Sigmoid colon (tissue), 7 donors: Measurements from ENCODE around the gene GOLT1B. TPM values are rescaled to one million over a fixed set of nuclear protein-coding genes. Genes with fewer than 3 reads are reported as not detected.

Experiments
- DNase-seq: peaks from one replicate; pipeline ENCODE4 v3.0.0-alpha.2; 2019
- H3K27ac ChIP-seq, 4 donors: fragments of 200-600 bp; sonication (generic); one replicate each; pipeline ENCODE4 v1.5.1; 2016 to 2019; ENCODE audit warnings: mild to moderate bottlenecking in 1 of 4
- H3K27me3 ChIP-seq, 3 donors: fragments of 200-600 bp; sonication (generic); one replicate each; pipeline ENCODE4 v1.5.1; 2019; ENCODE audit warnings: mild to moderate bottlenecking in 1 of 3
- H3K36me3 ChIP-seq, 4 donors: fragments of 200-600 bp; sonication (generic); one replicate each; pipeline ENCODE4 v1.5.1; 2016 to 2019
- H3K4me1 ChIP-seq, 4 donors: fragments of 200-600 bp; sonication (generic); one replicate each; pipeline ENCODE4 v1.5.1; 2017 to 2019
- H3K4me3 ChIP-seq, 4 donors: fragments of 200-600 bp; sonication (generic); one replicate each; pipeline ENCODE4 v1.5.1; 2017 to 2019; ENCODE audit warnings: mild to moderate bottlenecking in 2 of 4, moderate library complexity in 1 of 4
- H3K9me3 ChIP-seq, 4 donors: fragments of 200-600 bp in 3 of 4; sonication (generic) in 3 of 4; one replicate each; pipeline versions ENCODE4 v1.5.1 to v1.6.1; 2013 to 2019
- EP300 ChIP-seq, 4 donors: sonication (generic); formaldehyde crosslinking; IDR thresholded peaks; one replicate each; pipeline ENCODE4 v1.6.1; 2017; ENCODE audit warnings: antibody characterized with exemption in 4 of 4
- POLR2A ChIP-seq, 2 donors: fragments of 450-650 bp; IDR thresholded peaks; one replicate each; pipeline ENCODE4 v1.6.1; 2016; ENCODE audit warnings: antibody characterized with exemption in 2 of 2, mild to moderate bottlenecking in 2 of 2, moderate library complexity in 2 of 2
- POLR2AphosphoS5 ChIP-seq, 4 donors: sonication (generic); formaldehyde crosslinking; IDR thresholded peaks; one replicate each; pipeline ENCODE4 v1.6.1; 2017; ENCODE audit warnings: antibody characterized with exemption in 4 of 4
- WGBS, 2 donors: extraction: QIAGEN DNeasy Blood & Tissue Kit; methylation state at CpG; one replicate each; pipeline ENCODE4 v1.1.7; 2013; 5-methylcytosine and 5-hydroxymethylcytosine counted together
- intact Hi-C: fragments of 100-400 bp; cut with DNase I; formaldehyde crosslinking; loops from one replicate; pipeline ENCODE4 v1.15.1; 2023
- polyA plus RNA-seq, 3 donors: library from polyadenylated mRNA; stranded (reverse); fragments of 200-250 nt; gene quantifications; one replicate each; pipeline ENCODE4 v1.2.3, GENCODE V29; 2013
- total RNA-seq, 4 donors: library from RNA; depleted of rRNA; stranded (reverse); fragments of >200 nt; gene quantifications; one replicate each; pipeline ENCODE4 v1.1.0, GENCODE V29; 2016
- TF ChIP-seq, protein P1 (sequence below), 4 experiments: fragments of 450-650 bp in 3 of 4; fragments of 200-600 bp in 1 of 4; IDR thresholded peaks; one replicate each; pipeline ENCODE4 v1.5.1; 2016 to 2019; ENCODE audit warnings: antibody characterized with exemption in 4 of 4, mild to moderate bottlenecking in 3 of 4, moderate library complexity in 2 of 4
- donor health status: healthy with polysubstance abuse.
- donor health status: Bipolar disorder and iron deficiency.
- donor health status: healthy.

Gene GOLT1B
- total and polyA plus RNA-seq, 7 donors, result 7.8 to 26.9 (median 22.5) TPM

DNA sequence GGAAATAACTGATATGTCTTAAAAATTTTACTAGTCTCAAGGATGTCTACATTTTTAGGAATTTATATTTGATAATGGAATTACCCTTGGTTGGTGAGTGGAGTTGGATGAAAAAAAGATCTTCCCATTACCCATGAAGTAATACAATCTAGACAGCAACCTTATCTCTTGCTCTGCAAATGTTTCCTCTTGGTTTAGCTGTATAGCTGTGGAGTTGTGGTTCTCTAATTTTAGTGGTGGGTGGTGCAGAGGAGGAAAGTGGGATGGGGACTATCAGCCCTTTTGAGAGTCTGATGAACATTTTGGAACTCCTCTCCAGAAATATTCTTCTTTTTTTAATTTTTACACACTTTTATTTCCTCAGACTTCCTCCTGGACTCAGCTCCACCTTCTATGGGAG lies 41.6 kb downstream of the GOLT1B start:
- Histone ChIP-seq H3K36me3 (no peaks in the 10 kb centered on the region), H3K27me3 (no peaks in the 10 kb centered on the region), H3K4me1 (no peaks in the 10 kb centered on the region), H3K4me3 (no peak overlapping the region), H3K9me3 (no peaks in the 10 kb centered on the region), H3K27ac (no peak overlapping the region)
- no peak for DNase-seq
- TF ChIP-seq, protein P1, sequence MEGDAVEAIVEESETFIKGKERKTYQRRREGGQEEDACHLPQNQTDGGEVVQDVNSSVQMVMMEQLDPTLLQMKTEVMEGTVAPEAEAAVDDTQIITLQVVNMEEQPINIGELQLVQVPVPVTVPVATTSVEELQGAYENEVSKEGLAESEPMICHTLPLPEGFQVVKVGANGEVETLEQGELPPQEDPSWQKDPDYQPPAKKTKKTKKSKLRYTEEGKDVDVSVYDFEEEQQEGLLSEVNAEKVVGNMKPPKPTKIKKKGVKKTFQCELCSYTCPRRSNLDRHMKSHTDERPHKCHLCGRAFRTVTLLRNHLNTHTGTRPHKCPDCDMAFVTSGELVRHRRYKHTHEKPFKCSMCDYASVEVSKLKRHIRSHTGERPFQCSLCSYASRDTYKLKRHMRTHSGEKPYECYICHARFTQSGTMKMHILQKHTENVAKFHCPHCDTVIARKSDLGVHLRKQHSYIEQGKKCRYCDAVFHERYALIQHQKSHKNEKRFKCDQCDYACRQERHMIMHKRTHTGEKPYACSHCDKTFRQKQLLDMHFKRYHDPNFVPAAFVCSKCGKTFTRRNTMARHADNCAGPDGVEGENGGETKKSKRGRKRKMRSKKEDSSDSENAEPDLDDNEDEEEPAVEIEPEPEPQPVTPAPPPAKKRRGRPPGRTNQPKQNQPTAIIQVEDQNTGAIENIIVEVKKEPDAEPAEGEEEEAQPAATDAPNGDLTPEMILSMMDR (IDR thresholded peaks at IDR 0.05), result no peak
- TF ChIP-seq POLR2A (IDR thresholded peaks at IDR 0.05), result no peak
- intact Hi-C loops, result no loop called here

DNA sequence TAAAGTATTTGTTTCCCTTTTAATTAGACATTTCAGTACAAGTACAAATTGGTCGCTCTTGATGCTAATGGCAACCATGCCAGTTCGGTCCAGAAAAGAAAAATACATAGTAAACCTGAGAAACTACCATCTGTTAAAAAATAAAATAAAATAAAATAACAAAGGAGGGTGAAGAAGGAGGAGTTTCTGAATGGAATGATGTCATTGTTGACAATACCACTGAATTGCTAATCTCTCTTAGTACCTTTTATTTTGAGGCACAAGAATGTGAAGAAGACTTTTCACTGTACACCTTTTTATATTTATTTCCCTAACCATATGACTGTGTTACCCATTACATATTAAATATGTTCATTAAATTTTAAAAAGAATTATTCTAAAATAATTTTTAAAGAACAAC lies 44.0 kb downstream of the GOLT1B start:
- H3K27me3 ChIP-seq, result no peaks in the 10 kb centered on the region
- no peaks in the 10 kb centered on the region for H3K9me3 ChIP-seq
- no peak for DNase-seq
- no peaks in the 10 kb centered on the region for H3K36me3 ChIP-seq
- WGBS, 2 donors, result 90 to 91% methylated on average over 2 of the region's 2 CpGs
- no peaks in the 10 kb centered on the region for H3K4me1 ChIP-seq
- H3K27ac ChIP-seq, result no peak overlapping the region
- H3K4me3 ChIP-seq, result no peak overlapping the region
- TF ChIP-seq, protein P1 (IDR thresholded peaks at IDR 0.05), result no peak
- TF ChIP-seq EP300 (IDR thresholded peaks at IDR 0.05) (no peak), POLR2A (IDR thresholded peaks at IDR 0.05) (no peak), POLR2AphosphoS5 (IDR thresholded peaks at IDR 0.05) (no peak)
- intact Hi-C loops, result no loop called here

- no peaks in the 10 kb centered on the region for H3K27me3 ChIP-seq
- DNase-seq, result no peak
- peaks cover 0 to 3% (median 0%) of the 10 kb centered on the region in 4 donors for H3K4me1 ChIP-seq
- no peaks in the 10 kb centered on the region for H3K9me3 ChIP-seq
- intact Hi-C loops, result no loop called here
- no peak overlapping the region for H3K4me3 ChIP-seq
- H3K36me3 ChIP-seq, result no peaks in the 10 kb centered on the region
- 0 to 39% methylated on average over 1 of the region's 1 CpG for WGBS, 2 donors
- TF ChIP-seq, protein P1 (IDR thresholded peaks at IDR 0.05), result no peak
- TF ChIP-seq POLR2AphosphoS5 (IDR thresholded peaks at IDR 0.05) (no peak), EP300 (IDR thresholded peaks at IDR 0.05) (no peak)
- no peak overlapping the region for H3K27ac ChIP-seq
Measured at GRCh38 chr12:21546716-21547115, 45.1 kb downstream of the GOLT1B start.

DNA sequence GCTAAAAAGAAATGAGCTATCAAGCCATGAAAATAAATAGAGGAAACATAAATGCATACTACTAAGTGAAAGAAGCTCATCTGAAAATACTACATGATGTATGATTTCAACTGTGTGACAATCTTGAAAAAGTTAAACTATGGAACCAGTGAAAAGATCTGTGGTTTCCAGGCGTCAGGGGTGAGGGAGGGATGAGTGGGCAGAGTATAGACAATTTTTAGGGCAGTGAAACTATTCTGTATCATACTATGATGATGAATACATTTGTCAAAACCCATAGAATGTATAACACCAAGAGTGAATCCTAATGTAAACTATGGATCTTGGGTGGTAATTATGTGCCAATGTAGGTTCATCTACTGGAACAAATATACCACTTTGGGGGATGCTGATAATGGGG lies 45.8 kb downstream of the GOLT1B start:
- H3K4me3 ChIP-seq, result no peak overlapping the region
- peaks cover 0 to 9% (median 3%) of the 10 kb centered on the region in 4 donors for H3K4me1 ChIP-seq
- DNase-seq, result no peak
- WGBS, 2 donors, result 77 to 87% methylated on average over 1 of the region's 1 CpG
- intact Hi-C loops, result no loop called here
- no peak overlapping the region for H3K27ac ChIP-seq
- no peaks in the 10 kb centered on the region for H3K9me3 ChIP-seq
- H3K36me3 ChIP-seq, result no peaks in the 10 kb centered on the region
- TF ChIP-seq, protein P1 (IDR thresholded peaks at IDR 0.05), result no peak
- TF ChIP-seq POLR2A (IDR thresholded peaks at IDR 0.05) (no peak), POLR2AphosphoS5 (IDR thresholded peaks at IDR 0.05) (no peak), EP300 (IDR thresholded peaks at IDR 0.05) (no peak)
- no peaks in the 10 kb centered on the region for H3K27me3 ChIP-seq

- no peak overlapping the region for H3K4me3 ChIP-seq
- H3K36me3 ChIP-seq, result no peaks in the 10 kb centered on the region
- H3K27ac ChIP-seq, result peak overlapping the region in 1 of 4 donors; percentile 6
- no peak for TF ChIP-seq POLR2A (IDR thresholded peaks at IDR 0.05)
- no peak for TF ChIP-seq EP300 (IDR thresholded peaks at IDR 0.05)
- TF ChIP-seq, protein P1 (IDR thresholded peaks at IDR 0.05), result no peak
- no peak for TF ChIP-seq POLR2AphosphoS5 (IDR thresholded peaks at IDR 0.05)
- H3K4me1 ChIP-seq, result peaks cover 0 to 9% (median 3%) of the 10 kb centered on the region in 4 donors
- no peaks in the 10 kb centered on the region for H3K27me3 ChIP-seq
- DNase-seq, result no peak
- WGBS, 2 donors, result 53 to 70% methylated on average over 4 of the region's 4 CpGs
- intact Hi-C loops, result no loop called here
- no peaks in the 10 kb centered on the region for H3K9me3 ChIP-seq
Measured at GRCh38 chr12:21551841-21552465, 50.4 kb downstream of the GOLT1B start.
